NCI-H1417 treated with DMSO at 0.1 percent for 48 hours (cell line): ENCODE data around the gene CMIP.

ENCODE experiments used
- DNase-seq: peaks from one replicate; lab custom pipeline; 2025; lab: John Stamatoyannopoulos, UW

CMIP gene

GRCh38 chr16:81748476-81749198 lies 304.0 kb downstream of the CMIP start:
- no peak for DNase-seq

DNA sequence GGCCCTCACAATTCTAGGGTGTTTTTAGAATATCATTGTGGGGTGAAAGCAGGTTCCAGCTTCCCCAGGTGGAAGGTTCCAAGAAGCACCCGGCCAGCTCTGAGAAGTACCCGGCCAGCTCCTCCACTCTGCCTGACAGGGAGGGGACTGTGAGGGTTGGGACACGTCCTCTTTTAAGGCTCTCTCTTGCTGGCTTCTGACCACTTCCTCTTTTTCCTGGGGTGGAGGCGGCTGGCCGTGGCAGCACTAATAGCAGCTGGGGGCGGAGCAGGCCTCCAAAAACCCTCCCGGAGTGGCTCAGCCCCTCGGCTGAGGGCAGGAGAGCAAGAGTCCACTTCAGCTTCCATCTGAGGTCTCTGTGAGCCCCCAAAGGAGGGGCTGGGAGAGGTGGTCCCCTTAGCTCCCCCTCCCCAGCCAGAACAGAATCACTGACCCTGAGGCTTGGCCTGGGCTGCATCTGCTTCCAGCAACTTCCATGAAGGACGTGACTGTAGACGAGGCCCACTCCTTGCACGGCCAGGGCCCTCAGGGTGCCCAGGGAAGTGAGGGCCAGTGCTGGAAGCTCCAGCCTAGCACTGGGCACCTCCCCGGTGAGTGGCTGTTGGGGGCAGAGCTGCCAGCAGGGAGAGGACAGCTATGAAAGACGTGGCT lies 307.7 kb downstream of the CMIP start:
- no peak for DNase-seq

DNA sequence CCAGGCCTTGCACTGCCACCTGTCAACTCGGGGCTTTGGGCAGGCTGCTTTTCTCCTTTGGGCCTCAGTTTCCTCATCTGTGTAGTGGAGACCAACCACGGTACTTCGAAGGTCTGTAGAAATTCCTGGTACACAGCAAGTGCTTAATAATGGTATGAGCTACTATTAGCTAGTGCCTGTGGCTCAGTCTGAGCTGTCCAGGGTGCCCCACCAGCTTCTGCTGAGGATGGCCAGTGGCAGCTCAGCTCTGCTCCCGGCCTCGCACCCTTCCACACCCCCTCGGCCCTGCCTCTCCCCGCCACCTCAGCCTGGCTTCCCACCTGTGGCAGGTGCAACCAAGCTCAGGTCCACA lies 308.2 kb downstream of the CMIP start:
- DNase-seq: no peak

GRCh38 chr16:81754858-81755257 lies 310.2 kb downstream of the CMIP start:
- no peak for DNase-seq

DNA sequence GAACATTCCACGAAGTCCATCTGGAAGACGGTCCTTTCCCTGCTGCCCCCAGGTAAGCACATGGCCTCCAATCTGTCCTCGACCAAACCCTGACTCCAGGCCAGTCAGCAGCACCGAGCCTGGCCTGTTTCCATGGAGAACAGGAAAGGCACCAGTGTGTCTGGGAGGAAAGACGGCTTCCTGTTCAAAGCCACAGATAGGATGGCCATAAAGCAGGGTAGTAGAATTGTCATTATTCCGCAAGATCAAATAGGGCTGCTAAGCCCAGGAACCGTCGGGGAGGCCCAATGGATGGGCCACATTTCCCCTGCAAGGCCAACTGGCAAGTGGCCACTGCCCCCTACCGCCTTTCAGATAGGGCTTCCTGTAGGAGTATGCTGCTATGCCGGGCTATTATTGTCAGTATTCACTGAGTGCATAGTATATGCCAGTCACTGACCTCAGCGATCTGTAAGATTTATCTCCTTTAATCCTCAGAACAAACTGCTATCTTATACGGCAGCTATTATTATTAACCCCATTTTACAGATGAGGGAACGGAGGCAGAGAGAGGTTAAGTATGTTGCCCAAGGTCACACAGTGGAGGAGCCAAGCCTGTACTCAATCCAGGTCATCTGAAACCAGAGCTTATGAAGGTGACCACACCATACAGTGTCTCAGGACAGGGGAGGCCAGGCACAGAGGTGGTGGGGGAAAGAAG lies 311.5 kb downstream of the CMIP start:
- no peak for DNase-seq

DNA sequence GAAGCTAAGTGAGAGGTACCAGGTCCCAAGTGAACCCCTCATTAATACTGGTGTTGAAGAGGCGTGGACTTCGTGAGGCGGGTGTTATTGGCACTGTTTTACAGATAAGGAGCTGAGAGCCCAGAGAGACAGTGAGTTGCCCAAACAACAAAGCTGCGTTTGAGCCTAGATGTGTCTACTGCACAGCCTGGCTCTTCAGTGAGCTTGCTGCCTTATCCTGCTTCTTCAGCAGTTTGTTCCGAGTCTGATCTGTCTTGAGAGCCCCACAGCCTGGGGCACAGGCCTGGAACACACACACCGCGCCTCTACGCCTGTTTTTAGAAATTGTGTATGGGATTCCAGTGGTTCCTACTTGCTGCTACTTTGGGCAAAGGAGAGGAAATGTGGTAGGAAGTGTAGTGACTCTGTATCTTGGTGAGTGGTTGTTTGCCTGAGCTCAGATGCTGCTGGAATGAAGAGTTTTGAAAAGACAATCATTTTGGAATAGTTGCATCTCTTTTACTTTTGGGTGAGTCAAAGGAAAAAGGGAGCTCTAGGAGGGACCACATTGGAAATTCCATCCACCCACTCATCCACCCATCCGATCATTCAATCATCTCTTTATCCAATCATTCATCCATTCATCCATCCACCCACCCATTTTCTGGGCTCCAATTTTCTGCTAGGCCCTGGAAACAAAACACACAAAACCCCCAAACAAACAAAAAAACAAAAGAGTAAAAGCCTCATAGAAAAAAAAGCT lies 312.2 kb downstream of the CMIP start:
- DNase-seq: no peak

DNA sequence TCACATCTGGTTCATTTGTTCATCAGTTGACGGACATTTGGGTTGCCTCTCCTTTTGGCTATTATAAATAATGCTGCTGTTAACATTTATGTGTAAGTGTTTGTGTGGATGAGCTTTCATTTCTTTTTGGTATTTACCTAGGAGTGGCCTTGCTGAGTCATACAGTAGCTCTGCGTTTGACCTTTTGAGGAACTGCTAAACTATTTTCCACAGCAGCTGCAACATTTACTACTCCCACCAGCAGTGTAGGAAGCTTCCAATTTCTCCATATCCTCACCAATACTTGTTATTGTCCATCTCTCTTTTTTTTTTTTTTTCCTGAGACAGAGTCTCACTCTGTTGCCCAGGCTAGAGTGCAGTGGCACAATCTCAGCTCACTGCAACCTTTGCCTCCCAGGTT lies 313.8 kb downstream of the CMIP start:
- no peak for DNase-seq
